BE2C (cell line): ENCODE data around the gene GPBAR1.
A peak's percentile ranks its signal among the peaks of the same experiment; 100 is the strongest.

Experiments used
- DNase-seq: peaks from one replicate; pipeline ENCODE4 v3.0.0-alpha.2; 2020
- H3K27me3 ChIP-seq: fragments of 250-450 bp; sonication (Bioruptor Pico); 2 replicates; pipeline ENCODE4 v1.5.1; 2020; ENCODE audit warnings: mild to moderate bottlenecking
- H3K36me3 ChIP-seq: fragments of 250-450 bp; sonication (Bioruptor Pico); 2 replicates; pipeline ENCODE4 v1.5.1; 2020; ENCODE audit warnings: mild to moderate bottlenecking
- H3K4me1 ChIP-seq: fragments of 250-450 bp; sonication (Bioruptor Pico); 2 replicates; pipeline ENCODE4 v1.5.1; 2020
- H3K4me3 ChIP-seq: 2 replicates; pipeline ENCODE4 v1.5.1; 2011; ENCODE audit warnings: low read depth, low read length
- H3K9me3 ChIP-seq: fragments of 250-450 bp; sonication (Bioruptor Pico); 2 replicates; pipeline ENCODE4 v1.5.1; 2020
- CTCF ChIP-seq: IDR thresholded peaks from 2 replicates; pipeline ENCODE4 v1.5.1; 2012; ENCODE audit warnings: mild to moderate bottlenecking, low read depth, low read length

GPBAR1 gene

GRCh38 chr2:218257390-218257981 lies 3.3 kb upstream of the GPBAR1 start:
- peaks cover 38% of the 10 kb centered on the region for H3K4me1 ChIP-seq
- peaks cover 36% of the 10 kb centered on the region for H3K36me3 ChIP-seq
- no peak overlapping the region for H3K4me3 ChIP-seq
- H3K9me3 ChIP-seq, result no peaks in the 10 kb centered on the region
- H3K27me3 ChIP-seq, result no peaks in the 10 kb centered on the region
- DNase-seq, result no peak
- peak; percentile 65 for TF ChIP-seq CTCF

- Histone ChIP-seq H3K9me3 (no peaks in the 10 kb centered on the region), H3K4me3 (peak overlapping the region; percentile 14; the same call in 1 of the 2 replicates), H3K36me3 (peaks cover 23% of the 10 kb centered on the region), H3K4me1 (peaks cover 45% of the 10 kb centered on the region), H3K27me3 (no peaks in the 10 kb centered on the region)
- TF ChIP-seq CTCF, result no peak
- DNase-seq, result peak; percentile 86
Measured at GRCh38 chr2:218259099-218259961, 1.5 kb upstream of the GPBAR1 start.

- Histone ChIP-seq H3K36me3 (peaks cover 21% of the 10 kb centered on the region), H3K27me3 (no peaks in the 10 kb centered on the region), H3K4me1 (peaks cover 45% of the 10 kb centered on the region), H3K9me3 (no peaks in the 10 kb centered on the region), H3K4me3 (no peak overlapping the region)
- DNase-seq, result no peak
- TF ChIP-seq CTCF, result no peak
Measured at GRCh38 chr2:218260166-218260565, 649 bp upstream of the GPBAR1 start.

GRCh38 chr2:218261423-218262236 lies 815 bp downstream of the GPBAR1 start:
- Histone ChIP-seq H3K9me3 (no peaks in the 10 kb centered on the region), H3K4me1 (peaks cover 45% of the 10 kb centered on the region), H3K4me3 (peak overlapping the region; percentile 35), H3K36me3 (peaks cover 13% of the 10 kb centered on the region), H3K27me3 (no peaks in the 10 kb centered on the region)
- no peak for TF ChIP-seq CTCF
- DNase-seq, result peak; percentile 65

GRCh38 chr2:218262237-218262600 lies 1.4 kb downstream of the GPBAR1 start:
- peaks cover 45% of the 10 kb centered on the region for H3K4me1 ChIP-seq
- H3K36me3 ChIP-seq, result peaks cover 14% of the 10 kb centered on the region
- H3K4me3 ChIP-seq, result peak overlapping the region; percentile 35
- no peak for TF ChIP-seq CTCF
- H3K27me3 ChIP-seq, result no peaks in the 10 kb centered on the region
- no peaks in the 10 kb centered on the region for H3K9me3 ChIP-seq
- no peak for DNase-seq
